ENCODE data around the gene ZC3H12D.

Gene ZC3H12D

DNA sequence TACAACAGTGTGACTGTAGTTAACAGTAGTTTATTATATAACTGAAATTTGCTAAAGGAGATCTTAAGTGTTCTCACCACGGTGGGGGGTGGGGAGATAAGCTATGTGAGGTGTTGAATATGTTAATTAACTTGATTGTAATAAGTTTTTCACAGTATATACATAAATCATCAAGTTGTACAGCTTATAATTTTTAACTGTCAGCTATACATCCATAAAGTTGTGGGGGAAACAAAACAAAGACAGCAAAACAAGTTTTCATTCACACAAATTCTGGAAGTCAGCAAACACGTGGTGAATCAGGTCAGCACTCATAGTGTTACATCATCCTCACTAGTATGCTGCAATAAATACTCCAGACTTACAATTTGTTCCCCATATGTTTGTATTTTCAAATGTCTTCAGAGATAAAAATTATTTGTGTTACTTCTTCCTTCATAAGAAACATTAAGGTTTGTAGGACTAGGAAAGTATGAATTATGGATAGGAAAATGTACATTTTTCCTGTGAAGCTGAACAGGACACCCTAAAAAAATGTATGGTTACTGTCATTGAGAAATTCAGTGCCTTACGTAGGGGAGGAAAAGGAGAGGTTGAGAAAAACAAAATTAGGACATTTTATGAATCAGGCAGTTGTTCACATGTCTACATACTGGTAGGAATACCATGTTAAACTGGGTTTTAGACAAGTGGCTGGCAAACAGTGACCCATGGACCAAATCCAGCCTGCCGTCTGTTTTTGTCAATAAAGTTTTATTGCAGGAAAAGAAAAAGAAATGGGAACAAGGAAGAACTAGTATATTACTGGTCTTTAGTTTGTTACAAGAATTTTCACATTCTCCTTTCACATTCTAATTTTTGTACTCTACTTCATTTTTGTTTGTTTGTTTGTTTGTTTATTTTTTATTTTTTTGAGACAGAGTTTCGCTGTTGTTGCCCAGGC is 78.7 kb downstream of the ZC3H12D start:
- Histone ChIP-seq H4K20me1 (ENCODE audit: insufficient read depth, low read length) (no peaks in the 10 kb centered on the region), H3K79me2 (ENCODE audit: low read length) (no peaks in the 10 kb centered on the region), H3K4me1 (ENCODE audit: low read length) (no peaks in the 10 kb centered on the region), H3F3A (ENCODE audit: insufficient read depth, low read length) (no peaks in the 10 kb centered on the region), H3K27me3 (replicated peaks; ENCODE audit: insufficient read depth, low read length) (no peaks in the 10 kb centered on the region), H3K9me3 (replicated peaks; ENCODE audit: insufficient read depth, low read length) (no peaks in the 10 kb centered on the region), H3K36me3 (replicated peaks; ENCODE audit: insufficient read depth, low read length) (no peaks in the 10 kb centered on the region), H2AFZ (ENCODE audit: low read length) (no peak overlapping the region), H3K9me2 (replicated peaks; ENCODE audit: insufficient read depth, low read length) (no peaks in the 10 kb centered on the region), H3K4me2 (ENCODE audit: low read depth, low read length) (no peak overlapping the region), H3K27ac (ENCODE audit: low read length) (no peak overlapping the region), H3K9ac (ENCODE audit: low read length) (no peak overlapping the region), H3K4me3 (ENCODE audit: low read length) (no peak overlapping the region)
- TF ChIP-seq EZH2phosphoT487 (IDR thresholded peaks at IDR 0.05; ENCODE audit: low read length) (no peak), EZH2 (optimal IDR thresholded peaks at IDR 0.05; ENCODE audit: low read depth, low read length) (no peak)
- TF ChIP-seq, protein P1, sequence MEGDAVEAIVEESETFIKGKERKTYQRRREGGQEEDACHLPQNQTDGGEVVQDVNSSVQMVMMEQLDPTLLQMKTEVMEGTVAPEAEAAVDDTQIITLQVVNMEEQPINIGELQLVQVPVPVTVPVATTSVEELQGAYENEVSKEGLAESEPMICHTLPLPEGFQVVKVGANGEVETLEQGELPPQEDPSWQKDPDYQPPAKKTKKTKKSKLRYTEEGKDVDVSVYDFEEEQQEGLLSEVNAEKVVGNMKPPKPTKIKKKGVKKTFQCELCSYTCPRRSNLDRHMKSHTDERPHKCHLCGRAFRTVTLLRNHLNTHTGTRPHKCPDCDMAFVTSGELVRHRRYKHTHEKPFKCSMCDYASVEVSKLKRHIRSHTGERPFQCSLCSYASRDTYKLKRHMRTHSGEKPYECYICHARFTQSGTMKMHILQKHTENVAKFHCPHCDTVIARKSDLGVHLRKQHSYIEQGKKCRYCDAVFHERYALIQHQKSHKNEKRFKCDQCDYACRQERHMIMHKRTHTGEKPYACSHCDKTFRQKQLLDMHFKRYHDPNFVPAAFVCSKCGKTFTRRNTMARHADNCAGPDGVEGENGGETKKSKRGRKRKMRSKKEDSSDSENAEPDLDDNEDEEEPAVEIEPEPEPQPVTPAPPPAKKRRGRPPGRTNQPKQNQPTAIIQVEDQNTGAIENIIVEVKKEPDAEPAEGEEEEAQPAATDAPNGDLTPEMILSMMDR (IDR thresholded peaks at IDR 0.05; ENCODE audit: low read length), result no peak
- no peak for DNase-seq

DNA sequence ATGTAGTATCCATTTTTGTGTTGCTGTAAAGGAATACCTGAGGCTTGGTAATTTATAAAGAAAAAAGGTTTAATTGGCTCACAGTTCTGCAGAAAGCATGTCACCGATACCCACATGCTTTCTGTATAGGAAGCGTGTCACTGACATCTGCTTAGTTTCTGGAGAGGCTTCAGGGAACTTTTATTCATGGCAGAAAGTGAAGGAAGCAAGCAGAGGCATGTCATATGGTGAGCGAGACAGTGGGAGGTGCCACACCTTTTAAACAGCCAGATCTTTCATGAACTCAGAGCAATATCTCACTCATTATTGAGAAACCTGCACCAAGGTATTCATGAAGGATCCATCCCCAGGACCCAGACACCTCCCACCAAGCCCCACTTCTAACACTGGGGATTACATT is 81.3 kb downstream of the ZC3H12D start:
- no peak overlapping the region for H3K27ac ChIP-seq (ENCODE audit: low read length)
- TF ChIP-seq, protein P1 (IDR thresholded peaks at IDR 0.05; ENCODE audit: low read length), result no peak
- TF ChIP-seq EZH2phosphoT487 (IDR thresholded peaks at IDR 0.05; ENCODE audit: low read length) (no peak), EZH2 (optimal IDR thresholded peaks at IDR 0.05; ENCODE audit: low read depth, low read length) (no peak)
- no peaks in the 10 kb centered on the region for H3K27me3 ChIP-seq (replicated peaks; ENCODE audit: insufficient read depth, low read length)
- no peak overlapping the region for H2AFZ ChIP-seq (ENCODE audit: low read length)
- no peak overlapping the region for H3K4me3 ChIP-seq (ENCODE audit: low read length)
- no peaks in the 10 kb centered on the region for H3K36me3 ChIP-seq (replicated peaks; ENCODE audit: insufficient read depth, low read length)
- H3K79me2 ChIP-seq (ENCODE audit: low read length), result no peaks in the 10 kb centered on the region
- no peak for DNase-seq
- H3F3A ChIP-seq (ENCODE audit: insufficient read depth, low read length), result no peaks in the 10 kb centered on the region
- H3K4me1 ChIP-seq (ENCODE audit: low read length), result no peaks in the 10 kb centered on the region
- no peaks in the 10 kb centered on the region for H3K9me2 ChIP-seq (replicated peaks; ENCODE audit: insufficient read depth, low read length)
- no peak overlapping the region for H3K9ac ChIP-seq (ENCODE audit: low read length)
- no peaks in the 10 kb centered on the region for H3K9me3 ChIP-seq (replicated peaks; ENCODE audit: insufficient read depth, low read length)
- H4K20me1 ChIP-seq (ENCODE audit: insufficient read depth, low read length), result no peaks in the 10 kb centered on the region
- no peak overlapping the region for H3K4me2 ChIP-seq (ENCODE audit: low read depth, low read length)

DNA sequence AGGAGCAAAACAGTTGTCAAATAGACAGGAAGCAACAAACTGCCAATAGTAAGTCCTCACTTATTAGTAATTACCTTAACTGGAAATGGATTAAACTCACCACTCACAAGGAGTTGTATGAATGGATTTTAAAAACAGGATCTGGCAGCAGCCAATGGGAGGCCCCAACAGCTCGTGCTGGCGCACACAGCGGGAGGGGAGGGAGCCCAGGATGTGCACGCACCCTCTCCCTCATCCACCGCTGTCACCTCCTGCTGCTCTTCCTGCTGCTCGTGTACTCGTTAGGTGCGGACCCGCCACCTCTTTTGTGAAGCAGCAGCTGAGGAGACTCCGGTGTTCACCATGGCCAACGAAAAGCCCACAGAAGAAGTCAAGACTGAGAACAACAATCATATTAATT is 84.8 kb downstream of the ZC3H12D start, which contains the start of gene SUMO4:
SUMO4 (plus strand) TSS at position 213 of the 400 bp plus-strand sequence; CDS start at position 343, 130 bp downstream.
- H4K20me1 ChIP-seq (ENCODE audit: insufficient read depth, low read length), result no peaks in the 10 kb centered on the region
- no peak for DNase-seq

More for the DNA sequence above, 84.8 kb downstream of the ZC3H12D start, which contains the start of gene SUMO4:
- TF ChIP-seq EZH2 (optimal IDR thresholded peaks at IDR 0.05; ENCODE audit: low read depth, low read length) (no peak), EZH2phosphoT487 (IDR thresholded peaks at IDR 0.05; ENCODE audit: low read length) (no peak)
- TF ChIP-seq, protein P1 (IDR thresholded peaks at IDR 0.05; ENCODE audit: low read length), result no peak
- H3K9ac ChIP-seq (ENCODE audit: low read length), result no peak within 1 kb of the TSS
- H3K27me3 ChIP-seq (replicated peaks; ENCODE audit: insufficient read depth, low read length), result no peaks in the 10 kb centered on the region
- H3K36me3 ChIP-seq (replicated peaks; ENCODE audit: insufficient read depth, low read length), result no peaks in the 10 kb centered on the region
- H3K27ac ChIP-seq (ENCODE audit: low read length), result no peak within 1 kb of the TSS
- no peaks in the 10 kb centered on the region for H3K79me2 ChIP-seq (ENCODE audit: low read length)
- no peaks in the 10 kb centered on the region for H3K9me2 ChIP-seq (replicated peaks; ENCODE audit: insufficient read depth, low read length)
- H3K4me2 ChIP-seq (ENCODE audit: low read depth, low read length), result no peak within 1 kb of the TSS
- H2AFZ ChIP-seq (ENCODE audit: low read length), result no peak within 1 kb of the TSS
- no peak within 1 kb of the TSS for H3K4me3 ChIP-seq (ENCODE audit: low read length)
- no peaks in the 10 kb centered on the region for H3F3A ChIP-seq (ENCODE audit: insufficient read depth, low read length)
- H3K4me1 ChIP-seq (ENCODE audit: low read length), result no peaks in the 10 kb centered on the region
- H3K9me3 ChIP-seq (replicated peaks; ENCODE audit: insufficient read depth, low read length), result no peaks in the 10 kb centered on the region

Data from MM.1S (cell line).